ENCODE measurements around the gene OPCML. TPM values are rescaled to one million over a fixed set of nuclear protein-coding genes. Genes with fewer than 3 reads are reported as not detected.

Gene OPCML
- total RNA-seq, 2 donors from 2014 or later = under 0.01 TPM; not detected in 1

DNA sequence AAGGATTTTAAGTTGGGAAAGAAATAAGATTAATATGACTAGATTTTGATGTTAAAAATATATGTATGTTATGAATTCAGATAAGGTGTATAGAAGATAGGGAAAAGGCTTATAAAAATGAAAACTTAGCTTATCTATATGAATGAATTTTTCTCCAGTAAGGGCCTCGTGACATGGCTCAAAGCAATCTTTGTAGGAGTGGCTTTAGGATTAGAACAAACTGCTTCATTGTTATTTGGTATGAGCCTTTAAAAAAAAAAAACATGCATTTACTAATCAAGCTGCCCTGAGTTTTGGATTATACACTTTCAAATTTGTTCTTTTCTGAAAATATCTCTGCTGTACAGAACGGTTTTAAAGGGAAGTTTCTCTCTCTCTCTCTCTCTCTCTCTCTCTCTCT, 905.9 kb downstream of the OPCML start:
- Histone ChIP-seq H3K9me3 (no peaks in the 10 kb centered on the region), H3K27me3 (no peaks in the 10 kb centered on the region), H3K27ac (no peak overlapping the region), H3K4me3 (no peak overlapping the region), H3K36me3 (replicated peaks in 1 of 2; ENCODE audit: insufficient read depth in 1 of 2, low read depth in 2 of 2) (no peaks in the 10 kb centered on the region), H3K4me1 (no peaks in the 10 kb centered on the region)
- no peak for DNase-seq
- no peak for ATAC-seq
- TF ChIP-seq, protein P1, sequence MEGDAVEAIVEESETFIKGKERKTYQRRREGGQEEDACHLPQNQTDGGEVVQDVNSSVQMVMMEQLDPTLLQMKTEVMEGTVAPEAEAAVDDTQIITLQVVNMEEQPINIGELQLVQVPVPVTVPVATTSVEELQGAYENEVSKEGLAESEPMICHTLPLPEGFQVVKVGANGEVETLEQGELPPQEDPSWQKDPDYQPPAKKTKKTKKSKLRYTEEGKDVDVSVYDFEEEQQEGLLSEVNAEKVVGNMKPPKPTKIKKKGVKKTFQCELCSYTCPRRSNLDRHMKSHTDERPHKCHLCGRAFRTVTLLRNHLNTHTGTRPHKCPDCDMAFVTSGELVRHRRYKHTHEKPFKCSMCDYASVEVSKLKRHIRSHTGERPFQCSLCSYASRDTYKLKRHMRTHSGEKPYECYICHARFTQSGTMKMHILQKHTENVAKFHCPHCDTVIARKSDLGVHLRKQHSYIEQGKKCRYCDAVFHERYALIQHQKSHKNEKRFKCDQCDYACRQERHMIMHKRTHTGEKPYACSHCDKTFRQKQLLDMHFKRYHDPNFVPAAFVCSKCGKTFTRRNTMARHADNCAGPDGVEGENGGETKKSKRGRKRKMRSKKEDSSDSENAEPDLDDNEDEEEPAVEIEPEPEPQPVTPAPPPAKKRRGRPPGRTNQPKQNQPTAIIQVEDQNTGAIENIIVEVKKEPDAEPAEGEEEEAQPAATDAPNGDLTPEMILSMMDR (IDR thresholded peaks at IDR 0.05) = no peak
- 26 to 27% methylated on average over 2 of the region's 2 CpGs for WGBS, 2 donors
- intact Hi-C loops (cut with DNase I) = no loop called here

DNA sequence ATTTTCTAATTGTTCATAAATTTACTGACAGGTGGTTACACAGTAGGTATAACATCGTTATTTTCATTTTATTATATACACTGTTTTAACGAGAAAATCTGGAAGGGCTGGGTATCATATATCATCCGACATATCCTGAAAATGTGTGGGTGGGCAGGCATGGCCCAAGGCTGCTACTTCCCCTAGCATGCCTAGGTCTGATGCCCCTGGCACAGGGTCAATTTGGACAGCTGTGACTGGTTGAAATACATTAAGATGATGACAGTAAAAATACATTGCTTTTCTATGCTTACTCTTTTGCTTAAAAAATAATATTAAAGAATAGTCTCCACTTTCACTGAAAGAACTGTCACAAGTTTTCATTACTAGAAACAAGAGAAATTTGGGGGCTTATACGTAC, 908.8 kb downstream of the OPCML start:
- no peak for TF ChIP-seq POLR2A (IDR thresholded peaks at IDR 0.05)
- TF ChIP-seq, protein P1 (IDR thresholded peaks at IDR 0.05) = no peak
- peaks cover 11% of the 10 kb centered on the region for H3K4me1 ChIP-seq
- H3K27ac ChIP-seq = no peak overlapping the region
- DNase-seq (no peak), ATAC-seq (no peak)
- WGBS, 2 donors = 55 to 64% methylated on average over 4 of the region's 4 CpGs
- H3K4me3 ChIP-seq = no peak overlapping the region
- intact Hi-C loops (cut with DNase I) = no loop called here
- no peaks in the 10 kb centered on the region for H3K36me3 ChIP-seq (replicated peaks in 1 of 2; ENCODE audit: insufficient read depth in 1 of 2, low read depth in 2 of 2)
- no peaks in the 10 kb centered on the region for H3K27me3 ChIP-seq
- no peaks in the 10 kb centered on the region for H3K9me3 ChIP-seq

DNA sequence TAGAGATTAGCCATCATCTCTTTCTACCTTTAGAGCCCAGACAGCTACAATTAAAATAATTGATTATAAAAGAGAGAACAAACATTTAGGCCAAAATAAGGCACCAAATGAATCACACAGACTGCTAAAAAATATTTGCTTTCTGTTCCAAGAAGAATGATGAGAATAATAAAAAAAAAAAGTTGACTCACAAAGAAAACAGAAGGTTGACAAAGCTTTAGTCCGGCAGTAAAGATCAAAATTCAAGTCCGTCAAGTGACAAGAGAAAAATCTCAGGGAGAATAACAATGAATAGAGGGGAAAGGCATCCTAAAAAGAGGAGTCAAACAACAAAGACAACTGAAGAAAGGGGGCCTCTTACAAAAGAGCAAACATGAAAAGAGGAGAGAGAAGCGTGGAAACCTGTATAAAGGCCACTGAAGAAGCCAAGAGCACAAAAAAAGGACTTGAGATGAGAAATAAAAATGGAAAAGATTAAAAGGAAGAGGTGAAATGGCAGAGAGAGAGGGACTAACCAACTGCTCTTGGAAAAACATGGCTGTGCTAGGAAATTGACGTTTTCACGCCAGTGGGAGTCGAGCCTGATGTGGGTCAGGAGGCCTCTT, 910.2 kb downstream of the OPCML start:
- Histone ChIP-seq H3K4me1 (peaks cover 11% of the 10 kb centered on the region), H3K27me3 (no peaks in the 10 kb centered on the region), H3K27ac (no peak overlapping the region), H3K9me3 (no peaks in the 10 kb centered on the region), H3K4me3 (no peak overlapping the region), H3K36me3 (replicated peaks in 1 of 2; ENCODE audit: insufficient read depth in 1 of 2, low read depth in 2 of 2) (no peaks in the 10 kb centered on the region)
- ATAC-seq (no peak), DNase-seq (no peak)
- intact Hi-C loops (cut with DNase I) = no loop called here
- TF ChIP-seq, protein P1 (IDR thresholded peaks at IDR 0.05) = no peak
- no peak for TF ChIP-seq POLR2A (IDR thresholded peaks at IDR 0.05)
- 64 to 78% methylated on average over 6 of the region's 6 CpGs for WGBS, 2 donors

DNA sequence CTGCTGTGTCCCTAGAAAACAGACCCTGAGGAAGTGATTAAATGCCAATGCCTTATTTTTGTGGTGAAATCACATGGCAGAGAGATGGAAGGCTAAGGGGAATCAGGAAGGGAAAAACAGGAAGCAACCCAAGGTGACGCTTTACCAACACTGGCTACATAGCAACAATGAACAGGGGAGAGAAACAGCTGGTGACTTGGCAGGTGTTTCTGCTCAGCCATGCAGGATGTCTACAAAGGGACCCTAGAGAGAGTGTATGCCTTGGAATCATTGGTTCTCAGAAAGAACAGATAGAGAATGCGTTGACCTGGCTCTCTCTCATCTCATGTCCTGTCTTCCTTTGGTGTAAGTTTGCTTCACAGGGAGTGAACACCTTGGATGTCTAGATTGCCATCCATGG, 911.9 kb downstream of the OPCML start:
- no peaks in the 10 kb centered on the region for H3K9me3 ChIP-seq
- TF ChIP-seq, protein P1 (IDR thresholded peaks at IDR 0.05) = no peak
- TF ChIP-seq POLR2A (IDR thresholded peaks at IDR 0.05) = no peak
- no peaks in the 10 kb centered on the region for H3K36me3 ChIP-seq (replicated peaks in 1 of 2; ENCODE audit: insufficient read depth in 1 of 2, low read depth in 2 of 2)
- H3K27me3 ChIP-seq = no peaks in the 10 kb centered on the region
- H3K4me3 ChIP-seq = no peak overlapping the region
- WGBS, 2 donors = 22 to 23% methylated on average over 2 of the region's 2 CpGs
- DNase-seq (peak in 1 of 4 donors; percentile 19), ATAC-seq (no peak)
- peaks cover 11% of the 10 kb centered on the region for H3K4me1 ChIP-seq
- H3K27ac ChIP-seq = peak overlapping the region in 1 of 4 donors; percentile 4
- intact Hi-C loops (cut with DNase I) = no loop called here

DNA sequence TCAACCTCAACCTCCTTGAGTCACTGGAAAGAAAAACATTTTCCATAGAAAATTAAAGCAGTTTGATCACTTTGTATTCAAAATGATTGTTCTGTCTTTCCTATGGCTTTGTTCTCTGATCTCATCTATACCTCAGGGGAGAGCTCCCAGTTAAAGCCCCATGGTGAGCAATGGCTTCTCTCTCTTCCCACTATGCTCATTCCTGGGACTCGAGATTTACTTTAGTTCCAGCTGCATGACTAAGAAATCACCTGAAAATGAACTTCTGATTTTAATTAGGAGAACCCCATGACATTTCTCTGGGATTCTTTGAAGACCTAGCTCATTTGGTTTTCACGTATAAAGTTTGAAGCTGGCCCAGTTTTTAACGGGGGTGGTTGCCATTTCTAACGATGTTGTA, 921.5 kb downstream of the OPCML start:
- intact Hi-C loops (cut with DNase I) = no loop called here

More for the DNA sequence above, 921.5 kb downstream of the OPCML start:
- H3K36me3 ChIP-seq (replicated peaks in 1 of 2; ENCODE audit: insufficient read depth in 1 of 2, low read depth in 2 of 2) = no peaks in the 10 kb centered on the region
- no peak overlapping the region for H3K4me3 ChIP-seq
- TF ChIP-seq, protein P1 (IDR thresholded peaks at IDR 0.05) = no peak
- no peak for TF ChIP-seq POLR2A (IDR thresholded peaks at IDR 0.05)
- H3K4me1 ChIP-seq = no peaks in the 10 kb centered on the region
- no peak for DNase-seq
- no peak for ATAC-seq
- 74 to 78% methylated on average over 4 of the region's 4 CpGs for WGBS, 2 donors
- H3K27me3 ChIP-seq = no peaks in the 10 kb centered on the region
- H3K27ac ChIP-seq = no peak overlapping the region
- no peaks in the 10 kb centered on the region for H3K9me3 ChIP-seq
